Measurements from ENCODE around the gene CLDN20. TPM values are rescaled to one million over a fixed set of nuclear protein-coding genes. Genes with fewer than 3 reads are reported as not detected.

The CLDN20 gene
- total and polyA plus RNA-seq, 10 of the 15 experiments (the other 5 are each of a cell fraction or from before 2014, with no cell fraction given), result 0.13 to 0.23 TPM; not detected in 8

DNA sequence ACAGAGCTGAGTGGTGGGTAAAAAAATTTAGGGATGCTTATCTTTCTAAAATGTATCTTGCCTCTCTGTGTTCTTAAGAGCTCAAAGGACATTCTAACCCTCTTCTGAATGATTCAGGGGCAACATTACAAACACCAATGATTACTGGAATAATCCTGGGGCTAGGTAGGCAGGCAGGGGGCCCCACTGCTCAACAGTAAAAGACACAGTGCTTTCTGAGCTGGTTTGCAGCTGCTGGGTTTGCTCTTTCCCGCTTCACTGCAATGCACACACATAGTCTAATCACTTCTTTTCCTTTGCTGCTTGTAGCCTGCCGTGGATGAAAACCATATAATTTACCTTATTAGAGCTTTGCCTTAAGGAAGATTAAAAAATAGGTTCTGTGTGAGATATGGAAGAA lies 23.9 kb downstream of the CLDN20 start (continued):
- TF ChIP-seq, protein P1, sequence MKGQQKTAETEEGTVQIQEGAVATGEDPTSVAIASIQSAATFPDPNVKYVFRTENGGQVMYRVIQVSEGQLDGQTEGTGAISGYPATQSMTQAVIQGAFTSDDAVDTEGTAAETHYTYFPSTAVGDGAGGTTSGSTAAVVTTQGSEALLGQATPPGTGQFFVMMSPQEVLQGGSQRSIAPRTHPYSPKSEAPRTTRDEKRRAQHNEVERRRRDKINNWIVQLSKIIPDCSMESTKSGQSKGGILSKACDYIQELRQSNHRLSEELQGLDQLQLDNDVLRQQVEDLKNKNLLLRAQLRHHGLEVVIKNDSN (IDR thresholded peaks at IDR 0.05; ENCODE audit: borderline replicate concordance, extremely low read length, insufficient read depth, low read depth, low read length), result no peak

DNA sequence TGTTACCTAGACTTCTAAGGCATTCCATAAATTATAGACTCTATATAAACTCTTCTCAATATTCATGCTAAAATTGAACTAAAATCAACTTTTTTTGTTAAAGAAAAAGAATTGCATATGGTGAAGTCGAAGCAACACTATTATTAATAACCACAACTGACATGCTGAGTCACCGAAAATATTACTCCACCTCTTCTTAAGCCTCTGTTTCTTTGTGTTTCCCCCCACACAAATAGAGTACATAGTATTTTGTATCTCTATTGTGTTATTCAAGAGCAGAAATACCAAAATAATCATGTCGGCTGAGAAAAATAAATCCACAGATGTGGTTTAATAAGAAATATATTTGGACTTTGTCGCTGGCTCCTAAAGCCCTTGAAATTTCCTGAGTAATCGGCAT lies 26.7 kb downstream of the CLDN20 start:
- FAIRE-seq, result no peak

More for the DNA sequence above, 26.7 kb downstream of the CLDN20 start:
- ChIA-PET SMC1A (ENCODE audit: uncharacterized antibody, unreplicated experiment) (interaction anchor here (0.9 to 1.3 kb wide), 2 partner anchors 8 to 17 kb away, joined by 4 to 5 read pairs; no protein-coding TSS in a partner anchor), POLR2A (interaction anchor here (0.6 kb wide), 1 partner anchor 25 kb away, joined by 3 read pairs; no protein-coding TSS in a partner anchor), RAD21 (ENCODE audit: unreplicated experiment) (no interaction called here), CTCF (interaction anchor here (0.7 kb wide), 1 partner anchor 1105 kb away, joined by 3 read pairs; no protein-coding TSS in a partner anchor)
- Histone ChIP-seq H3K9me3 (replicated peaks; ENCODE audit: control insufficient read depth, insufficient read depth, low read length) (no peaks in the 10 kb centered on the region), H3K79me2 (ENCODE audit: control insufficient read depth, insufficient read depth, low read length) (no peaks in the 10 kb centered on the region), H3K4me1 (ENCODE audit: control insufficient read depth, insufficient read depth, low read length) (no peaks in the 10 kb centered on the region), H3K4me3 (no peak overlapping the region), H3K27me3 (replicated peaks in 1 of 2; ENCODE audit: control insufficient read depth in 2 of 2, insufficient read depth in 2 of 2, low read length in 1 of 2) (no peaks in the 10 kb centered on the region), H3K27ac (ENCODE audit: control insufficient read depth, insufficient read depth) (no peak overlapping the region), H4K20me1 (ENCODE audit: control insufficient read depth, insufficient read depth) (no peaks in the 10 kb centered on the region), H2AFZ (ENCODE audit: control insufficient read depth, low read depth, low read length) (no peak overlapping the region), H3K9ac (ENCODE audit: control insufficient read depth, insufficient read depth, low read length) (no peak overlapping the region), H3K36me3 (ENCODE audit: control insufficient read depth in 2 of 2, insufficient read depth in 2 of 2, low read length in 1 of 2) (peaks cover 5 to 21% of the 10 kb centered on the region in 2 experiments), H3K4me2 (ENCODE audit: control insufficient read depth, insufficient read depth) (no peak overlapping the region)
- DNase-seq (ENCODE audit: low read depth, low spot score), result no peak
- intact Hi-C loops (cut with micrococcal nuclease; ENCODE audit: unreplicated experiment), result no loop called here
- TF ChIP-seq NR2C1 (IDR thresholded peaks at IDR 0.05) (no peak), RUNX3 (IDR thresholded peaks at IDR 0.05; ENCODE audit: low read length) (no peak), SRF (IDR thresholded peaks at IDR 0.05; ENCODE audit: low read depth in 2 of 2, low read length in 2 of 2) (no peak), SPI1 (IDR thresholded peaks at IDR 0.05; ENCODE audit: borderline replicate concordance, insufficient read depth, low read depth, low read length) (no peak), FOXM1 (IDR thresholded peaks at IDR 0.05; ENCODE audit: low read depth, low read length) (no peak), NRF1 (conservative IDR thresholded peaks at IDR 0.05; ENCODE audit: low read depth, low read length) (no peak), ZSCAN29 (IDR thresholded peaks at IDR 0.05) (no peak)
- TF ChIP-seq, protein P1 (IDR thresholded peaks at IDR 0.05; ENCODE audit: borderline replicate concordance, extremely low read length, insufficient read depth, low read depth, low read length), result no peak
- TF ChIP-seq, protein P2, sequence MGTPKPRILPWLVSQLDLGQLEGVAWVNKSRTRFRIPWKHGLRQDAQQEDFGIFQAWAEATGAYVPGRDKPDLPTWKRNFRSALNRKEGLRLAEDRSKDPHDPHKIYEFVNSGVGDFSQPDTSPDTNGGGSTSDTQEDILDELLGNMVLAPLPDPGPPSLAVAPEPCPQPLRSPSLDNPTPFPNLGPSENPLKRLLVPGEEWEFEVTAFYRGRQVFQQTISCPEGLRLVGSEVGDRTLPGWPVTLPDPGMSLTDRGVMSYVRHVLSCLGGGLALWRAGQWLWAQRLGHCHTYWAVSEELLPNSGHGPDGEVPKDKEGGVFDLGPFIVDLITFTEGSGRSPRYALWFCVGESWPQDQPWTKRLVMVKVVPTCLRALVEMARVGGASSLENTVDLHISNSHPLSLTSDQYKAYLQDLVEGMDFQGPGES (IDR thresholded peaks at IDR 0.05), result no peak
- TF ChIP-seq, protein P3, sequence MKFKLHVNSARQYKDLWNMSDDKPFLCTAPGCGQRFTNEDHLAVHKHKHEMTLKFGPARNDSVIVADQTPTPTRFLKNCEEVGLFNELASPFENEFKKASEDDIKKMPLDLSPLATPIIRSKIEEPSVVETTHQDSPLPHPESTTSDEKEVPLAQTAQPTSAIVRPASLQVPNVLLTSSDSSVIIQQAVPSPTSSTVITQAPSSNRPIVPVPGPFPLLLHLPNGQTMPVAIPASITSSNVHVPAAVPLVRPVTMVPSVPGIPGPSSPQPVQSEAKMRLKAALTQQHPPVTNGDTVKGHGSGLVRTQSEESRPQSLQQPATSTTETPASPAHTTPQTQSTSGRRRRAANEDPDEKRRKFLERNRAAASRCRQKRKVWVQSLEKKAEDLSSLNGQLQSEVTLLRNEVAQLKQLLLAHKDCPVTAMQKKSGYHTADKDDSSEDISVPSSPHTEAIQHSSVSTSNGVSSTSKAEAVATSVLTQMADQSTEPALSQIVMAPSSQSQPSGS (IDR thresholded peaks at IDR 0.05; ENCODE audit: low read length), result no peak
- in situ Hi-C loops (cut with MboI), result no loop called here
- 96% methylated on average over 5 of the region's 5 CpGs for WGBS (ENCODE audit: insufficient coverage, insufficient replicate concordance, low lambda C conversion rate, missing lambda C conversion rate)
- BruUV-seq (replicated peaks), result no TSS peak
- no peak for ATAC-seq

All from GM12878 (cell line).